Esophagus muscularis mucosa (tissue), 4 donors: ENCODE data around the gene ZNF208.

Source experiments
- CTCF ChIP-seq, 3 experiments: fragments of 200-600 bp in 2 of 3; fragments of 450-650 bp in 1 of 3; sonication (generic) in 2 of 3; IDR thresholded peaks; one replicate each; pipeline ENCODE4 v1.5.1; 2017 to 2019; ENCODE audit warnings: antibody characterized with exemption in 3 of 3, mild to moderate bottlenecking in 2 of 3, moderate library complexity in 1 of 3
- EP300 ChIP-seq: sonication (generic); formaldehyde crosslinking; IDR thresholded peaks from one replicate; pipeline ENCODE4 v1.6.1; 2017; ENCODE audit warnings: antibody characterized with exemption
- POLR2A ChIP-seq: fragments of 450-650 bp; IDR thresholded peaks from one replicate; pipeline ENCODE4 v1.6.1; 2017; ENCODE audit warnings: antibody characterized with exemption, moderate library complexity, mild to moderate bottlenecking, low read depth
- POLR2AphosphoS5 ChIP-seq, 2 donors: sonication (generic); formaldehyde crosslinking; IDR thresholded peaks; one replicate each; pipeline ENCODE4 v1.6.1; 2017; ENCODE audit warnings: antibody characterized with exemption in 2 of 2

- TF ChIP-seq CTCF (IDR thresholded peaks at IDR 0.05) (no peak), POLR2A (no peak), POLR2AphosphoS5 (IDR thresholded peaks at IDR 0.05) (no peak), EP300 (no peak)
Observed at GRCh38 chr19:21901861-21902260, 108.9 kb downstream of the ZNF208 start.
